ENCODE results near the gene FAM83F.

The FAM83F gene

DNA sequence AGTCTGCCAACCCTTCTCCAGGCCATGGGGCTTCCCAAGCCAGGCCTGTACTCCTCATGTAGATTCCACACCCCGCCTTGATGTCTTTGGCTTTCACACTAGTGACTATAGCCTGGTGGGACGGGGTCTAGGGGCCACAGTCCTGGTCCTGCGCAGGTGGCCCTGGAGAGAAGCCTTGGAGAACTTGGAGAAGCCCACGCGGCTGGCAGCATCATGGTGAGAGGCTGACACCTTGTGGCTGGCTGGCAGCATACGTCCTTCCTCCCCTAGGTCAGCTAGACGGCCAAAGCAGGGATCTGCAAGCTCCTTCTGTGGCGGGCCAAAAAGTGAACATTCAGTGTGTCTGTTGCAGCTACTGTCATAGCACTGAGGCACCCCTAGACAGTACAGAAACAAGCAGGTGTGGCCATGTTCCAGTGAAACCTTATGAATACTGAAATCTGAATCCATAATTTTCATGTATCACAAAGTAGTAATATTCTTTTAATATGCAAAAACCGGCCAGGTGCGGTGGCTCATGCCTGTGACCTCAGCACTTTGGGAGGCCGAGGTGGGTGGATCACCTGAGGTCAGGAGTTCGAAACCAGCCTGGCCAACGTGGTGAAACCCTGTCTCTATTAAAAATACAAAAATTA is 42.0 kb downstream of the FAM83F start:
- DNase-seq (ENCODE audit: low spot score), result peak; percentile 49
- H3K4me1 Mint-ChIP-seq (ENCODE audit: low read depth), result peaks cover 10% of the 10 kb centered on the region
- no peak overlapping the region for H3K27ac Mint-ChIP-seq
- H3K36me3 Mint-ChIP-seq (ENCODE audit: low read depth), result no peaks in the 10 kb centered on the region
- H3K9me3 Mint-ChIP-seq, result no peaks in the 10 kb centered on the region
- H3K4me3 Mint-ChIP-seq, result no peak overlapping the region
- peaks cover 6% of the 10 kb centered on the region for H3K27me3 Mint-ChIP-seq (ENCODE audit: low read depth)

DNA sequence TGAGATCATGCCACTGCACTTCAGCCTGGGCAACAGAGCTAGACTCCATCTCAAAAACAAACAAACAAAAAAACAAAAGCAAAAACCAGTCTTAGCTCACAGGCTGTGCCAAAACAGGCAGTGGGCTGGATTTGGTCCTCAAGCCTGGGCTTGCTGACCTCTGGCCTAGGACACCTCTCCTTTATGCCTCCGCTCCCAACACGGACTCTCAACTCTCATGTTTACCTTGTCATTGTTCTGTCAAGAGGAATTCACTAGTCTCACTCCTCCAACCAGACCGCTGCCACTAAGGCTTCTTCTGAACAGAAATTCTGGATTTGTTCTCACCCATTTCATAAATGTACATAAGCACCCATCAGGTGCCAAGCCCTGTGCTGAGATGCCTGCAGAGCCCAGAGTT is 42.6 kb downstream of the FAM83F start:
- no peak for DNase-seq (ENCODE audit: low spot score)
- no peaks in the 10 kb centered on the region for H3K36me3 Mint-ChIP-seq (ENCODE audit: low read depth)
- peaks cover 6% of the 10 kb centered on the region for H3K27me3 Mint-ChIP-seq (ENCODE audit: low read depth)
- no peak overlapping the region for H3K4me3 Mint-ChIP-seq
- H3K9me3 Mint-ChIP-seq, result no peaks in the 10 kb centered on the region
- peaks cover 8% of the 10 kb centered on the region for H3K4me1 Mint-ChIP-seq (ENCODE audit: low read depth)
- no peak overlapping the region for H3K27ac Mint-ChIP-seq

DNA sequence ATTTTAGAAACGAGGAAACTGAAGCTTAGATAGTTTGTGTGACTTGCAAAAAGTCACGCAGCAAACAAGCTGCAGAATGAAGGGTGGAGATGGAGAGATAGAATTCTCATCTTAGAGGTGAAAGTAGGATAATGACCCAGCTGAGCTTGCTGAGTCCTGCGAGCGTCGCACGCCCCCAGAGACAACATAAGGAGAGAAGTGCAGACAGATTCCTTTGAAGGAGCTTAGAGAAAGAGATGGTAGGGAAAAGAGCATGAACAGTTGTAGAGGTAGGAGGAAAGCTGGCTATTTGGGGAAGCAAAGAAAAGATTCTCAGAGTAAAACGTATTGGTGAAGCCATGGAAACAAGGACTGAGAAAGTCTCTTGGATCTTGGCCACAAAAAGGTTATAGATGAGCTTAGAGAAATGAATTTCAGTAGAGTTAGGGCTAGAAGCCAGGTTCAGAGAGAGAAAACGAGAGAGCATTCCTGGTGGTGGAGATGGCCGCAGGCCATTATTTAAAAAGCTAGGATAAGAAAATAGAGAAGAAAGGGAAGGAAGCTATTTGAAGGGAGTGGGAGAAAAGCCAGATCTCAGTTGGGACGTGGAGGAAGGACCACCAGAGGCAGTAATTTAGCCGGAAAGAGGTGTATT is 44.8 kb downstream of the FAM83F start:
- Mint-ChIP-seq H3K27ac (no peak overlapping the region), H3K4me3 (no peak overlapping the region), H3K36me3 (ENCODE audit: low read depth) (peaks cover 1% of the 10 kb centered on the region), H3K9me3 (no peaks in the 10 kb centered on the region), H3K4me1 (ENCODE audit: low read depth) (peaks cover 15% of the 10 kb centered on the region), H3K27me3 (ENCODE audit: low read depth) (peaks cover 6% of the 10 kb centered on the region)
- DNase-seq (ENCODE audit: low spot score), result no peak

DNA sequence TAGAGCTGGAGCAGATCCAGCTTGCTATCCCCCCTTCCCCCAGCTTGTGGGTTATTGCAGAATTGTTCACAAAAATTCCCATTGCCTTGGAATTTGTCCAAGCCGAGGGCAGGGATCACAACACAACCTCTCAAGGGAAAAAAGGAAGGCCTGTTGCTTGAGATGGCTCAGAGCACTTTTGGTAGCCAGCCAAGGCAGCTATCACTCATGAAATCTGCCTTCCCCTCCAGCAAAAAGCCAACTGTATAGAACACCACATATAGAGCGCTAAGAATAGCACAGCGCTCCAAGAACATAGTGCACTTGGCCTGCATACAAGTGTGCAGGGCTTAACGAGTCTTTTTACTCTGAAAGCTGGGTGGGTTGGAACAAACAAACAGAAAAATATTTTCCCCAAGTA is 46.2 kb downstream of the FAM83F start:
- Mint-ChIP-seq H3K36me3 (ENCODE audit: low read depth) (peaks cover 3% of the 10 kb centered on the region), H3K27ac (no peak overlapping the region), H3K4me3 (no peak overlapping the region), H3K4me1 (ENCODE audit: low read depth) (peaks cover 18% of the 10 kb centered on the region), H3K9me3 (no peaks in the 10 kb centered on the region), H3K27me3 (ENCODE audit: low read depth) (peaks cover 6% of the 10 kb centered on the region)
- DNase-seq (ENCODE audit: low spot score), result no peak

DNA sequence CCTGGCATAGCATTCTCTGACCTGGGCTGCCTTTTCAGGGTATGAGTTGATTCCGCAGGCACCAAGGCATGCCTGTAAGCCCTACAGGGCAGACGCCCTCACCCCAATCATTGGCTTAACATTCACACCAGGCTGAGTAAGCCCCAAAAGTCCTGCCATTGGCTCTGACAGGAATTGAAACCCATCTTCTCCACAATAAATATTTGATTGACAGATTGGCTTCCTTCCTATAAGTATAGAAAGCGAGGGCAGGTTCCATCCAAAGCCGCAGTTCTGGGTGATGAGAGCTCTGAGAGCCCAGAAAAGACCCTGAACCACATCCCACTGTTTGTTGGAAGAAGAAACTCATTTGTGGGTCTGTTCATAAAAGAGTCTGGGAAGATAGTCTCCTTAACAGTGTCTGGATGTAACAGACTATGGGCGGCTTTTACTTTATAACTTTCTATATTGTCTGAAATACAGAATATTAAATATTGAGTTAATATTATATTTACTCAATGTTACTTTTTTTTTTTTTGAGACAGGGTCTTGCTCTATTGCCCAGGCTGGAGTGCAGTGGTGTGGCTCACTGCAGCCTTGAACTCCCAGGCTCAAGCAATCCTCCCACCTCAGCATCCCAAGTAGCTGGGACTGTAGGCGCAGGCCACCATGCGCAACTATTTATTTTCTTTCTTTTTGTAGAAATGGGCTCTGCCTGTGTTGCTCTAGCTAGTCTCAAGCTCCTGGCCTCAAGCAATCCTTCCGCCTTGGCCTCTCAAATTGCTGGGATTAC is 46.8 kb downstream of the FAM83F start:
- no peaks in the 10 kb centered on the region for H3K9me3 Mint-ChIP-seq
- no peak for DNase-seq (ENCODE audit: low spot score)
- H3K4me1 Mint-ChIP-seq (ENCODE audit: low read depth), result peaks cover 21% of the 10 kb centered on the region
- H3K27ac Mint-ChIP-seq, result no peak overlapping the region
- H3K36me3 Mint-ChIP-seq (ENCODE audit: low read depth), result peaks cover 3% of the 10 kb centered on the region
- H3K27me3 Mint-ChIP-seq (ENCODE audit: low read depth), result peaks cover 6% of the 10 kb centered on the region
- H3K4me3 Mint-ChIP-seq, result no peak overlapping the region

DNA sequence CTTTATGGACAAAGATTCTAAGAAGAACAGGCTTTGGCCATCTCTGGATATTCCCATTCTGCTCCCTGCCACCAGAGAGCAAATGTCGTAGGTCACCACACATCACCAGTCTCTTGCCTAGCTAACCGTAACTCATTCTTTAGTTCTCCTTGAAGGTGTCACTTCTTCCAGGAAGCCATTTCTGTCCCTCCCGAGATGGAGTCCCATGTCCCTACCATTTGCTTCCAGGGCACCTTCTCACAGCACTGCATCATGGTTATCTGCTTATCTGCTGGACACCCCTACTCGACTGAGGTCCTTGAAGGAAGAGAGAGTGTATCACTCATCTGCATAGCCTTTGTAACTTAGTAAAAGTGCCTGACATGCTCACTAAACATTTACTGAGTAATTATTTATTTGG is 47.6 kb downstream of the FAM83F start:
- Mint-ChIP-seq H3K36me3 (ENCODE audit: low read depth) (peaks cover 3% of the 10 kb centered on the region), H3K27me3 (ENCODE audit: low read depth) (peaks cover 6% of the 10 kb centered on the region), H3K27ac (no peak overlapping the region), H3K4me1 (ENCODE audit: low read depth) (peaks cover 21% of the 10 kb centered on the region), H3K9me3 (no peaks in the 10 kb centered on the region), H3K4me3 (no peak overlapping the region)
- no peak for DNase-seq (ENCODE audit: low spot score)

DNA sequence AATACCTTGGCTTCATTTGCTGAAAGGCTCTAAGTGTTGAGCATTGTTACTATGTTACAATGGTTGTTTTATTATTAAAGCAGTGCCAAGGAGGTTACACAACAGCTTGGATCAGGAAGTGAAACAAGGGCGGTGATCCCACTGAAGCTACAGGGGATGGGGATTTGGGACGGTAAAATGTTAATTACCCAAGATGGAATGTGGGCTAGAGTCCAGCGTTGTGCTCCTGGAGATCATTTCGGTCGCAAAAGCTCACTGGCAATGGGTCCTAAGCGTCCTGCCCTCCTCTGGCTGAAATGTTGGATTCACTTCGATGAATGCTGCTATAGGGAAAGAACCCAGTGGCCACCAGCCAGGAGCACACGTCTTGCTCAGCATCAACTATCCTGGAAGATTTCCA is 48.3 kb downstream of the FAM83F start:
- Mint-ChIP-seq H3K27me3 (ENCODE audit: low read depth) (peaks cover 6% of the 10 kb centered on the region), H3K9me3 (no peaks in the 10 kb centered on the region), H3K4me3 (peak overlapping the region; percentile 91), H3K27ac (peak overlapping the region; percentile 100), H3K4me1 (ENCODE audit: low read depth) (peaks cover 23% of the 10 kb centered on the region), H3K36me3 (ENCODE audit: low read depth) (peaks cover 5% of the 10 kb centered on the region)
- DNase-seq (ENCODE audit: low spot score), result no peak

DNA sequence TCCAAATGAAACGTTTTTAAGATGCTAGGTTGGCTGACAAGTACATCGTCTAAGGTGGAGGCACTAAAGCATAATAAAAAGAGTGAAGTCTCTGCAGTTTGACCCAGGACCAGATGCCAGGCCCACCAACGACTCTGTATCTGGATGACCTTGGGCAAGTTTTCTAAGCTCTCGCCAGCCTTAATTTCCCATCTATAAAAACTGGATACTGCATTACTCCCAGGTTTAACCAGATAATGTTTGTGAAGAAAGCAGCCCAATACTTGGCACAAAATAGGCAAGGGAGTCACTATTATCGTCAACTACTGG is 49.0 kb downstream of the FAM83F start:
- peaks cover 6% of the 10 kb centered on the region for H3K36me3 Mint-ChIP-seq (ENCODE audit: low read depth)
- peaks cover 23% of the 10 kb centered on the region for H3K4me1 Mint-ChIP-seq (ENCODE audit: low read depth)
- H3K9me3 Mint-ChIP-seq, result no peaks in the 10 kb centered on the region
- no peak for DNase-seq (ENCODE audit: low spot score)
- H3K4me3 Mint-ChIP-seq, result peak overlapping the region; percentile 91
- H3K27ac Mint-ChIP-seq, result peak overlapping the region; percentile 100
- peaks cover 6% of the 10 kb centered on the region for H3K27me3 Mint-ChIP-seq (ENCODE audit: low read depth)

DNA sequence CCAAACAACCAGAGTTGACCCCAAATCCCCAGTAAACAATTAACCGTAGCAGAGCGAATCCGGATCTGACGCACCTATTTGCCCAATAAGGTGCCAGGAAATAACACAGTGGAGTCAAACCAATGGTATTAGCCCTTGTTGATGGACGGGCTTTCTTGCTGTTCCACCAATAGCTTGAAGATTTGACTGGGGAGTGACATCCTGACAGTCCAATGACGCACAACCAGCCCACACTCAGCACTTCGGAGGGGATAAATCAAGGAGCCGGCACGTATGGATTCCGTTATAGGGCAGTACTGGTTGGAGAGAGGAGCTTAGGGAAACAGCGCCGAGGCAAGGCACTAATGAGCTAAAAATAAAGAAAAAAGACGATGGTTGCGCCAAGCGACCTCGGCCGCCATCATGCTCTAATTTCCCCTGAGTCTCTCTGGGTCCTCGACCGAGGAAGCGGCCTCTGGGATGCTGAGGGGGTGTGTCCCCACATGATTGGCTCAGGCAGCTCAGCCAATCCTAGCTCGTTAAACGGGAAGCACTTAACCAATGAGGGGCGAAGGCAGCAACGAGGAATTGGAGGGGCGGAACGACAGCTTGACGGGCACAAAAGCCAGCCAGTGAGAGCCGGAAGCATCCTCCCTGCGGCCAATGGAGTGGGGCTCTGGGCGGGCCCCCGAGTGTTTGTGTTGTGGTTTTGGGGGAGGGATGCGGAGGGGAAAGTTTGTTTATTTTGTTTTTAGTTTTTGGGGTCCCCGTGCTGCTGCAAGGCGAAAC is 49.5 kb downstream of the FAM83F start:
- H3K27ac Mint-ChIP-seq, result peak overlapping the region; percentile 100
- DNase-seq (ENCODE audit: low spot score), result peak; percentile 98
- peaks cover 6% of the 10 kb centered on the region for H3K36me3 Mint-ChIP-seq (ENCODE audit: low read depth)
- H3K27me3 Mint-ChIP-seq (ENCODE audit: low read depth), result peaks cover 5% of the 10 kb centered on the region
- peaks cover 25% of the 10 kb centered on the region for H3K4me1 Mint-ChIP-seq (ENCODE audit: low read depth)
- peak overlapping the region; percentile 91 for H3K4me3 Mint-ChIP-seq
- H3K9me3 Mint-ChIP-seq, result no peaks in the 10 kb centered on the region

DNA sequence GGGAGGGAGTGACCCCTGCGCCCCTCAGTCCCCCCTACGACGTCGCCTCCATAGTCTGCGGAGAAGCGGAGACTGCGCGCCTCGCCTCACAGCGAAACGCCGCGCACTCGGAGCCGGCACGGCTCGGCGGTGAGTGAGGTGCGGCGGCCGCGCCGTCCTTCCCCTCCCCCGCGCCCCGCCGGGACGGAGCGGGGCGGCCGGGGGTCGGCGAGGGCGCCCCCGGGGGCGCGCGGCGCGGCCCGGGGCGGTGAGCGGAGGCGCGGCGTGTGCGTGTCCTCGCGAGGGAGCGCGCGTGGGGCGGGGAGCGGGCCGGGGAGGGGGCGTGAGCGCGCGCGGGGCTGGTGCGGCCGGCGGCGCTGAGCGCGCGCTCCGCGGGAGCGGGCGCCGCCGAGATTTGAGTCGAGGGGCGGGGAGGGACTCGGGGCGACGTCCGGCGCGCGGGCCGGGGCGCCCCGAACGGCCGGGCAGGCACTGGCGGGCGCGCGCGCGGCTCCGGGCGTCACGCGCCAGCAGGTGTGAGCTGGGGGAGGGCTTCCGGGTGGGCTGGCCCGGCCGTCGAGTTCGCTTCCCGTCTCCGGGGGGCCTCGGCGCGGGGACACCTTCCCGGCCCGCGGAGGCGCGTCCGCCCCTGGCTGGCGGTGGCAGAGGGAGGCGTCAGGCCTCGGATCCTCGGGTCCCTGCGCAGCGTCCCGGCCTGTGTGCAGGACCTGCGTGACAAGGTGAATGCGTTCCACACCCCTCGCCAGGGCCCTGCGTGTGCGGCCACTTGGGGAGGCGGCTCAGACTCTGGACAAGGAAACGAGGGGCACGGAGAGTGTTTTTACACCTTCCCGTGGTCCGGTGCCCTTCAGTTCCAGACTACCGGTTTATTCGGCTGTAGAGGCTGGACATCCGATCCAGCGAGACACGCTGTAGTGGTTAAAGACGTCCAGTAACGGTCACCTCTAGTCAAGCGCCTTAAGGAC is 50.4 kb downstream of the FAM83F start:
- H3K36me3 Mint-ChIP-seq (ENCODE audit: low read depth), result peaks cover 6% of the 10 kb centered on the region
- peak; percentile 64 for DNase-seq (ENCODE audit: low spot score)

DNA sequence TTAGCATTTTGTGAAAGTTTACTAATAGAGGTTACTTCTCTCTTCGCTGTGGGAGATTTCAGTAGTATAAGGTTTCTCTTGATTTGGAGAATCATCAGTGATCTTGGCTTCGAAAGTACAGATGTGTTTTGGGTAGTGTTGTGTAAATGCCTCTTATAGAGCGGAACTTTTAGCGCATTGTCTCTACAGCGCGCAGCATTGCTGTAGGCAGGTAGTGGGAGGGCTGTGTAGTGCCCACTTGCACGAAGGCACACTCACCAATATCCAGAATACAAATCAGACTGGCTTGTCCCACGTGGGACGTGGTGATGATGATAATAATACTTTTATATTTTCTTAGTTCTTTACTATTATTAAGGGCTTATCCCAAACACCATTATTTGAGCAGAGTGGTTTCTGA is 51.4 kb downstream of the FAM83F start:
- peak overlapping the region; percentile 81 for H3K27ac Mint-ChIP-seq

More for the DNA sequence above, 50.4 kb downstream of the FAM83F start:
- no peaks in the 10 kb centered on the region for H3K9me3 Mint-ChIP-seq
- peaks cover 27% of the 10 kb centered on the region for H3K4me1 Mint-ChIP-seq (ENCODE audit: low read depth)
- peak overlapping the region; percentile 91 for H3K4me3 Mint-ChIP-seq
- H3K27me3 Mint-ChIP-seq (ENCODE audit: low read depth), result no peaks in the 10 kb centered on the region
- peak overlapping the region; percentile 100 for H3K27ac Mint-ChIP-seq

DNA sequence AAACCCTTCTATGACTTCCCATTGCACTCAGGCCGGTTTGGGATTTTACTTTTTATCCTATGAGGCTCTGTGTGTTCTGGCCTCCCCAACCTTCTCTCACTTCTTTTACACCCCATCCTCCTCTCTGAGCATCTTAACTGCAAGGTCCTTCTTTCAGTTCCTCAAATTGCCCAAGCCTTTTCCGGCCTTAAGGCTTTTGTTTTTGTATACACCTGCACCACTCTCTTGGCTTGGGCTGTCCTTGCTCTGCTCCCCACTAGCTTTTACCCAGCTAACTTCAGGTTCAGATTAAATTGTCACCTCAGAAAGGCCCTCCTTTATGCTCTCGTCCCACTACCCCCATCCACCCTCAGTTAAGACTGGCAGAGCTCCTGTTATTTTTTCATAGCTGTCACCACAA is 55.5 kb downstream of the FAM83F start:
- Mint-ChIP-seq H3K27me3 (ENCODE audit: low read depth) (no peaks in the 10 kb centered on the region), H3K4me3 (peak overlapping the region; percentile 10), H3K27ac (peak overlapping the region; percentile 28), H3K36me3 (ENCODE audit: low read depth) (peaks cover 5% of the 10 kb centered on the region), H3K9me3 (no peaks in the 10 kb centered on the region), H3K4me1 (ENCODE audit: low read depth) (peaks cover 47% of the 10 kb centered on the region)
- DNase-seq (ENCODE audit: low spot score), result no peak

More for the DNA sequence above, 51.4 kb downstream of the FAM83F start:
- DNase-seq (ENCODE audit: low spot score), result no peak
- H3K36me3 Mint-ChIP-seq (ENCODE audit: low read depth), result peaks cover 6% of the 10 kb centered on the region
- peaks cover 30% of the 10 kb centered on the region for H3K4me1 Mint-ChIP-seq (ENCODE audit: low read depth)
- no peaks in the 10 kb centered on the region for H3K27me3 Mint-ChIP-seq (ENCODE audit: low read depth)
- no peaks in the 10 kb centered on the region for H3K9me3 Mint-ChIP-seq
- H3K4me3 Mint-ChIP-seq, result peak overlapping the region; percentile 78

DNA sequence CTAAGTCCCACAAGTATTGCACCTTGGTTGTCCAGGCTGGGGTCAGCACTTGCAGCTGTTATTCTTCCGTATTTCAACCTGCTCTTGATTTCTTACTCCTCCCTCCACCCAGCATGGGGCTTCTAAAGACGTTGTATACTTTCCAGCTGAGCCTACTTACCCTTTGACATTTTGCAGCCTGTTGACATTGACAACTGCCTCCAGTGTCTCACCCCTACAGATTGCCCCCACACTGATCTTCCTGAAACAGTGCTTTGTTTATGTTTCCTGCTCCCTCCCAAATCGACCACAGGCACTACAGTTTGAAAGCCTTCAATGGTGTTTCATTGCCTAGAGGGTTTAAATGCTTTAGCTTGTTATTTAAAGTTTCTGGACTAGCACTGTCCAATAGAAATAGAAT is 56.6 kb downstream of the FAM83F start:
- H3K9me3 Mint-ChIP-seq, result no peaks in the 10 kb centered on the region
- DNase-seq (ENCODE audit: low spot score), result no peak
- H3K4me3 Mint-ChIP-seq, result peak overlapping the region; percentile 58
- H3K4me1 Mint-ChIP-seq (ENCODE audit: low read depth), result peaks cover 51% of the 10 kb centered on the region
- H3K27ac Mint-ChIP-seq, result peak overlapping the region; percentile 59
- H3K27me3 Mint-ChIP-seq (ENCODE audit: low read depth), result no peaks in the 10 kb centered on the region
- H3K36me3 Mint-ChIP-seq (ENCODE audit: low read depth), result peaks cover 7% of the 10 kb centered on the region
